Colonic mucosa (tissue), 4 donors: ENCODE results near the gene RER1. TPM values are rescaled to one million over a fixed set of nuclear protein-coding genes. Genes with fewer than 3 reads are reported as not detected.

ENCODE experiments used
- DNase-seq: peaks from one replicate; pipeline ENCODE4 v3.0.0-alpha.2; 2020
- H3K27ac ChIP-seq: fragments of 200-600 bp; one replicate; pipeline ENCODE4 v1.8.0; 2021
- H3K27me3 ChIP-seq: fragments of 200-600 bp; one replicate; pipeline ENCODE4 v1.8.0; 2021
- H3K36me3 ChIP-seq: fragments of 200-600 bp; one replicate; pipeline ENCODE4 v1.8.0; 2021
- H3K4me1 ChIP-seq: fragments of 200-600 bp; one replicate; pipeline ENCODE4 v1.8.0; 2021; ENCODE audit warnings: mild to moderate bottlenecking
- H3K4me3 ChIP-seq: fragments of 200-600 bp; one replicate; pipeline ENCODE4 v1.8.0; 2021
- H3K9ac ChIP-seq, 2 donors: one replicate each; pipeline ENCODE4 v1.7.0; 2013; ENCODE audit warnings: control low read depth in 2 of 2, low read depth in 2 of 2, low read length in 2 of 2
- H3K9me3 ChIP-seq: fragments of 200-600 bp; one replicate; pipeline ENCODE4 v1.8.0; 2021
- intact Hi-C: fragments of 100-400 bp; cut with DNase I; formaldehyde crosslinking; loops from one replicate; pipeline ENCODE4 v1.14.1; 2022
- total RNA-seq, 2 donors: library from RNA; stranded (reverse); fragmentation: NEBNext Ultra II Directional in 1 of 2; extraction: Animal tissue kit (Norgen Biotek cat#: 25700) in 1 of 2; gene quantifications; one replicate each; pipeline ENCODE4 v1.2.1, GENCODE V29; 2021
- TF ChIP-seq, protein P1 (sequence below): fragments of 200-600 bp; IDR thresholded peaks from one replicate; pipeline ENCODE4 v1.8.0; 2022; ENCODE audit warnings: antibody characterized with exemption, mild to moderate bottlenecking
- donor health status: healthy.
- donor health status: DM: no; HTN: no; CAD: no.
- donor health status: DM: no; HTN: no; CAD: no.

The RER1 gene
- total RNA-seq, 2 donors from 2014 or later, result 190 to 216 TPM

DNA sequence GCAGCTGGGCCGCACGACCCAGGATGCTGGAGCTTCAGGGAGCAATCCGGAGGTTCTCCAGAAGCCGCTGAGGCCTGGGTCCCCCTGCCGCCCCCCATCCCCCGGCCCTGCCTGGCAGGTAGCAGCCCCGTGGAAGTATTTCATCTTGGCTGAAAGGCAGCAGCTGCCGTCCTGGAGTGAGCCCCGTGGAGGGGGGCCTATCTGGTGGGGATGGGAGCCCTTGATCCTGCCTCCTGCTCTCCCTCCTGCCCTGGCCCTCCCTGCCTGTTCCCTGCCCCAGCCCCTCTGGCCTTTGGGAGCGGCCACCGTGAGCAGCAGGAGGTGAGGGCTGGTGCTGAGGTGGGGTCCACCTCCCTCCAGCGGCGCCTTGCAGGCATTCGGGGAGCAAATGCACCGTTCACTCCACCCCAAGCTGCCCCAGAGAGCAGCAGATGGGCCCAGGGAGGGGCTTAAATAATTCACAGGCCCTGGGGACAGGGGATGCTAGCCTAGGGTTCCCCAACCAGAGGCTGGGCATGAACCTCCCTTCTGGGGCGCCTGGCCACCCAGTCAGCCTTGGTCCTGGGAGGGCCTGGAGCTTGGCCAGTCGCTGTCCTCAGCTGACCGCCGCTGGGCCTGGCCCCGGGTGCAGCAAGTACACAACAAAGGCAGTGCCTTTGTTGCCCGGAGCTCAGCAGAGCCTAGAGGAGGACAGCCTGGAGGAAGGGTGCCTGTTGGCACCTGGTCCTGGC is 60.7 kb downstream of the RER1 start:
- Histone ChIP-seq H3K27ac (no peak overlapping the region), H3K36me3 (no peaks in the 10 kb centered on the region), H3K4me1 (no peaks in the 10 kb centered on the region), H3K9ac (no peak overlapping the region), H3K4me3 (no peak overlapping the region), H3K9me3 (no peaks in the 10 kb centered on the region), H3K27me3 (no peaks in the 10 kb centered on the region)
- TF ChIP-seq, protein P1, sequence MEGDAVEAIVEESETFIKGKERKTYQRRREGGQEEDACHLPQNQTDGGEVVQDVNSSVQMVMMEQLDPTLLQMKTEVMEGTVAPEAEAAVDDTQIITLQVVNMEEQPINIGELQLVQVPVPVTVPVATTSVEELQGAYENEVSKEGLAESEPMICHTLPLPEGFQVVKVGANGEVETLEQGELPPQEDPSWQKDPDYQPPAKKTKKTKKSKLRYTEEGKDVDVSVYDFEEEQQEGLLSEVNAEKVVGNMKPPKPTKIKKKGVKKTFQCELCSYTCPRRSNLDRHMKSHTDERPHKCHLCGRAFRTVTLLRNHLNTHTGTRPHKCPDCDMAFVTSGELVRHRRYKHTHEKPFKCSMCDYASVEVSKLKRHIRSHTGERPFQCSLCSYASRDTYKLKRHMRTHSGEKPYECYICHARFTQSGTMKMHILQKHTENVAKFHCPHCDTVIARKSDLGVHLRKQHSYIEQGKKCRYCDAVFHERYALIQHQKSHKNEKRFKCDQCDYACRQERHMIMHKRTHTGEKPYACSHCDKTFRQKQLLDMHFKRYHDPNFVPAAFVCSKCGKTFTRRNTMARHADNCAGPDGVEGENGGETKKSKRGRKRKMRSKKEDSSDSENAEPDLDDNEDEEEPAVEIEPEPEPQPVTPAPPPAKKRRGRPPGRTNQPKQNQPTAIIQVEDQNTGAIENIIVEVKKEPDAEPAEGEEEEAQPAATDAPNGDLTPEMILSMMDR, result no peak
- DNase-seq, result no peak
- intact Hi-C loops, result no loop called here

DNA sequence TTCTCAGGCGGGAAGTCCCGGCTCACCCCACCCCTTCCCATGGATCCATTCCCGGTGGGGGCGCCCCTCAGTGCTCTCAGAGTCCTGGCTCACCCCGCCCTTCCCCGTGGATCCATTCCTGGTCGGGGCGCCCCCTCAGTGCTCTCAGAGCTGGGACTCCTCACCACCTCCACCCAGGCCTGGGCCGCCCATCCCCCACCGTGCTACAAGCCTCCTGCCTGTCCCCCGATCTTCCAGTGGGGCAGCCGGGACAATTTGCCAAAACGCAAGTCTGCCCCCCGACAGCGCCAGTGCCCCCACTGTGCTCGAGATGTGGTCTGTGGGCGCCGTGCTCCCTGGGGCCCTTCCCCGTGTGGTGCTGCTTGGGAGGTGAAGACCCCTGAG is 61.3 kb downstream of the RER1 start:
- Histone ChIP-seq H3K27me3 (no peaks in the 10 kb centered on the region), H3K4me1 (no peaks in the 10 kb centered on the region), H3K9me3 (no peaks in the 10 kb centered on the region), H3K9ac (no peak overlapping the region), H3K27ac (no peak overlapping the region), H3K4me3 (no peak overlapping the region), H3K36me3 (no peaks in the 10 kb centered on the region)
- TF ChIP-seq, protein P1, result no peak
- intact Hi-C loops, result no loop called here
- no peak for DNase-seq

DNA sequence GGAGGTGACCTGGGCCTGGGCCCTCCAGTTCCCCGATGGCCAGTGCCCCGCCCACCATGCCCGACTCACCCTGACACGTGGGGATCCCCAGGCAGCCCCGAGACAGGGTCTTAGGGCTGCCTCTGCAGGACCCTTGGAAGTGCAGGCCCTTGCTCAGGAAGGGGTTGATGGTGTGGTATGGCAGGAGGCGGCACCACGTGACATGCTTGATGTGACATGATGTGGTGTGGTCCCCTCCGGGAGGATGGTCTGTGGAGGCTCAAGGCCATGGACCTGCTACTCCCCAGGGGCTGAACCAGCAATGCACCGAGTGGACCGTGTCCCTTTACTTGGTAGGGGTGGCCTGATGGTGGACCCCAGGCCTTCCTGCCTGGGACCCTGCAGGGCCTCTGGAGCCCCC is 62.6 kb downstream of the RER1 start:
- H3K36me3 ChIP-seq, result no peaks in the 10 kb centered on the region
- H3K27ac ChIP-seq, result no peak overlapping the region
- H3K4me1 ChIP-seq, result no peaks in the 10 kb centered on the region
- intact Hi-C loops, result no loop called here
- no peak for DNase-seq
- no peaks in the 10 kb centered on the region for H3K9me3 ChIP-seq
- TF ChIP-seq, protein P1, result no peak
- H3K27me3 ChIP-seq, result no peaks in the 10 kb centered on the region
- H3K4me3 ChIP-seq, result no peak overlapping the region
- no peak overlapping the region for H3K9ac ChIP-seq

Other genes with a start within 250 kb of the RER1 start
- gene FAAP20, start 197.1 kb upstream of the RER1 start, total RNA-seq, result 10 to 100 TPM; 29.9 to 53.7 TPM
- gene SKI, start 163.5 kb upstream of the RER1 start, total RNA-seq, result 10 to 100 TPM; 31.0 to 36.1 TPM
- 10 to 100 TPM; 11.3 to 18.9 TPM for gene MORN1, start 287 bp upstream of the RER1 start, total RNA-seq
- 10 to 100 TPM; 15.0 to 22.7 TPM for gene PEX10, start 20.7 kb downstream of the RER1 start, total RNA-seq
- 1 to 10 TPM; 2.0 to 3.8 TPM for gene PLCH2, start 84.4 kb downstream of the RER1 start, total RNA-seq
- gene PANK4, start 134.8 kb downstream of the RER1 start, total RNA-seq, result 10 to 100 TPM; 27.0 to 42.0 TPM
- 1 to 10 TPM; 2.5 to 4.2 TPM for gene HES5, start 138.4 kb downstream of the RER1 start, total RNA-seq
- 100 to 1,000 TPM; 111 to 145 TPM for gene TNFRSF14, start 164.5 kb downstream of the RER1 start, total RNA-seq
- 100 to 1,000 TPM; 105 to 120 TPM for gene PRXL2B, start 194.9 kb downstream of the RER1 start, total RNA-seq
- 10 to 100 TPM; 11.4 to 13.9 TPM for gene MMEL1, start 241.2 kb downstream of the RER1 start, total RNA-seq